Calu3 (cell line): ENCODE results near the gene PREX1. TPM values are rescaled to one million over a fixed set of nuclear protein-coding genes. Genes with fewer than 3 reads are reported as not detected.

Experiments used
- BruUV-seq: library from RNA; stranded (reverse); fragments of 400-500 nt; replicated peaks from 2 replicates; lab custom pipeline; 2021; lab: Mats Ljungman, UMichigan
- CTCF ChIA-PET: fragments of 300-600 bp; sonication (Branson Sonifier 250); formaldehyde crosslinking; loops from one replicate; lab custom pipeline; 2022; ENCODE audit warnings: antibody characterized with exemption; lab: Charles Lee
- DNase-seq: peaks from one replicate; pipeline ENCODE4 v3.0.0; 2022
- H3K27ac Mint-ChIP-seq: one replicate; pipeline ENCODE4 v1.8.0; 2022; ENCODE audit warnings: mixed read lengths; ENCODE audit not compliant: unreplicated experiment
- H3K27me3 Mint-ChIP-seq: one replicate; pipeline ENCODE4 v1.8.0; 2022; ENCODE audit warnings: mixed read lengths; ENCODE audit not compliant: unreplicated experiment
- H3K36me3 Mint-ChIP-seq: one replicate; pipeline ENCODE4 v1.8.0; 2022; ENCODE audit warnings: mild to moderate bottlenecking, moderate library complexity, mixed read lengths; ENCODE audit not compliant: insufficient read depth, unreplicated experiment
- H3K4me1 Mint-ChIP-seq: one replicate; pipeline ENCODE4 v1.8.0; 2022; ENCODE audit warnings: mild to moderate bottlenecking, low read depth, mixed read lengths; ENCODE audit not compliant: unreplicated experiment
- H3K4me3 Mint-ChIP-seq: one replicate; pipeline ENCODE4 v1.8.0; 2022; ENCODE audit warnings: mild to moderate bottlenecking, low read depth, moderate library complexity, mixed read lengths; ENCODE audit not compliant: unreplicated experiment
- H3K9me3 Mint-ChIP-seq: one replicate; pipeline ENCODE4 v1.8.0; 2022; ENCODE audit warnings: low read depth, mixed read lengths; ENCODE audit not compliant: unreplicated experiment
- intact Hi-C: fragments of 100-400 bp; cut with micrococcal nuclease; formaldehyde crosslinking; loops from one replicate; pipeline ENCODE4 v1.10.0; 2022; ENCODE audit not compliant: unreplicated experiment
- total RNA-seq: library from RNA; stranded (reverse); gene quantifications from 2 replicates; pipeline ENCODE4 v1.2.3, GENCODE V29; 2022
- TF ChIP-seq, protein P1 (sequence below): fragments of 200-600 bp; IDR thresholded peaks from one replicate; pipeline ENCODE4 v1.8.0; 2022; ENCODE audit warnings: antibody characterized with exemption; ENCODE audit not compliant: unreplicated experiment

Gene PREX1
- total RNA-seq, 1 experiment from 2014 or later: 0.31 TPM

GRCh38 chr20:48794360-48794759 is 33.4 kb downstream of the PREX1 start:
- CTCF ChIA-PET: interaction anchor here (0.6 to 1.1 kb wide), 2 partner anchors 43 to 139 kb away, joined by 3 to 5 read pairs; no protein-coding TSS in a partner anchor
- no peaks in the 10 kb centered on the region for H3K9me3 Mint-ChIP-seq
- H3K4me3 Mint-ChIP-seq: no peak overlapping the region
- no TSS peak for BruUV-seq
- DNase-seq: no peak
- H3K4me1 Mint-ChIP-seq: no peaks in the 10 kb centered on the region
- TF ChIP-seq, protein P1, sequence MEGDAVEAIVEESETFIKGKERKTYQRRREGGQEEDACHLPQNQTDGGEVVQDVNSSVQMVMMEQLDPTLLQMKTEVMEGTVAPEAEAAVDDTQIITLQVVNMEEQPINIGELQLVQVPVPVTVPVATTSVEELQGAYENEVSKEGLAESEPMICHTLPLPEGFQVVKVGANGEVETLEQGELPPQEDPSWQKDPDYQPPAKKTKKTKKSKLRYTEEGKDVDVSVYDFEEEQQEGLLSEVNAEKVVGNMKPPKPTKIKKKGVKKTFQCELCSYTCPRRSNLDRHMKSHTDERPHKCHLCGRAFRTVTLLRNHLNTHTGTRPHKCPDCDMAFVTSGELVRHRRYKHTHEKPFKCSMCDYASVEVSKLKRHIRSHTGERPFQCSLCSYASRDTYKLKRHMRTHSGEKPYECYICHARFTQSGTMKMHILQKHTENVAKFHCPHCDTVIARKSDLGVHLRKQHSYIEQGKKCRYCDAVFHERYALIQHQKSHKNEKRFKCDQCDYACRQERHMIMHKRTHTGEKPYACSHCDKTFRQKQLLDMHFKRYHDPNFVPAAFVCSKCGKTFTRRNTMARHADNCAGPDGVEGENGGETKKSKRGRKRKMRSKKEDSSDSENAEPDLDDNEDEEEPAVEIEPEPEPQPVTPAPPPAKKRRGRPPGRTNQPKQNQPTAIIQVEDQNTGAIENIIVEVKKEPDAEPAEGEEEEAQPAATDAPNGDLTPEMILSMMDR: no peak
- intact Hi-C loops: no loop called here
- H3K27ac Mint-ChIP-seq: no peak overlapping the region
- H3K27me3 Mint-ChIP-seq: peaks cover 26% of the 10 kb centered on the region
- no peaks in the 10 kb centered on the region for H3K36me3 Mint-ChIP-seq

DNA sequence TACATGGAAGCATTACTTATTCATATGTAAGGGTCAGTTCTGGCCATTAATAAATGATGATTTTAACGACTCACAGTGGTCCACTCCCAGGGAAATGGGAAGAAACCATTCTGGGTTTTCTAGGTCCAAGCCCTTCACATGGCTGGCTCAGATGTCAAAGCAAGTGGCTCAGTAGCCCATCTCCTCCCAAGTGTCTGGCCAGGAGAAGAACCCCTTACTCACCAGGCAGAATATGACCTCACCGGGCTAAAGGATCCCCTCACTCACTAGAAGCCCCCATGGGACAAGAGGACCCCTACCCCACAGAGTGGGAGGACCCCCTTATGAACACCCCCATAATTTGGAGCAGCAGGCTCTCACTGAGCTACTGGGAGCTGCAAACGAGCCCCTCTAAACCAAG is 34.0 kb downstream of the PREX1 start:
- TF ChIP-seq, protein P1: no peak
- Mint-ChIP-seq H3K4me1 (no peaks in the 10 kb centered on the region), H3K9me3 (no peaks in the 10 kb centered on the region), H3K27me3 (peaks cover 20% of the 10 kb centered on the region), H3K36me3 (no peaks in the 10 kb centered on the region), H3K27ac (no peak overlapping the region), H3K4me3 (no peak overlapping the region)
- intact Hi-C loops: no loop called here
- no TSS peak for BruUV-seq
- no peak for DNase-seq
- CTCF ChIA-PET: interaction anchor here (0.6 kb wide), 1 partner anchor 44 kb away, joined by 5 read pairs; no protein-coding TSS in a partner anchor

- no peaks in the 10 kb centered on the region for H3K9me3 Mint-ChIP-seq
- H3K36me3 Mint-ChIP-seq: no peaks in the 10 kb centered on the region
- intact Hi-C loops: no loop called here
- TF ChIP-seq, protein P1: no peak
- CTCF ChIA-PET: interaction anchor here (0.7 to 1.3 kb wide), 2 partner anchors 134 to 154 kb away, joined by 3 to 6 read pairs; no protein-coding TSS in a partner anchor
- DNase-seq: no peak
- no peak overlapping the region for H3K4me3 Mint-ChIP-seq
- H3K27me3 Mint-ChIP-seq: no peaks in the 10 kb centered on the region
- no peak overlapping the region for H3K27ac Mint-ChIP-seq
- H3K4me1 Mint-ChIP-seq: no peaks in the 10 kb centered on the region
- BruUV-seq: no TSS peak
Observed at GRCh38 chr20:48791666-48792071, 36.1 kb downstream of the PREX1 start.

DNA sequence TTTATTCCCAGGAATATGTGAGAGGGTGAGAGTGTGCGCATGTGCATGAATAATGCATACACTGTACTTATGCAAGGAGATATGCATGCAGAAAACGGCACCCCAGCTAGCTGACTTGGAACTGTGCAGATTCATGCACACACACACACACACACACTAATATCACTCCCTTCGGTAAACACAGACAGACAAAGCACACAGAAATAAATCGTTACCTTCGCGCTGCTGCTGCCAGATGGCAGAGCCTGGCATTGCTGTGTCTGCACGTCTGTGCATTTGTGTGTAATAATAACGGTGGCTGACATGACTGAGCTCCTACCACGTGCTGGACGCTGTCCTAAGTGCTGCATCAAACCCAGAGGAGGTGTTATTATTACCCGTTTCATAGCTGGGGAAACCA is 36.8 kb downstream of the PREX1 start:
- intact Hi-C loops: no loop called here
- Mint-ChIP-seq H3K27ac (no peak overlapping the region), H3K4me1 (no peaks in the 10 kb centered on the region), H3K27me3 (no peaks in the 10 kb centered on the region), H3K9me3 (no peaks in the 10 kb centered on the region), H3K4me3 (no peak overlapping the region), H3K36me3 (no peaks in the 10 kb centered on the region)
- CTCF ChIA-PET: interaction anchor here (0.7 to 1.3 kb wide), 2 partner anchors 133 to 155 kb away, joined by 3 to 6 read pairs; no protein-coding TSS in a partner anchor
- no peak for DNase-seq
- BruUV-seq: no TSS peak
- TF ChIP-seq, protein P1: no peak
